HEK293 (cell line): ENCODE measurements around the gene DDX24.
A peak's percentile ranks its signal among the peaks of the same experiment; 100 is the strongest.

Experiments used
- CTCF ChIA-PET: fragments of 350-600 bp; formaldehyde crosslinking; extraction: SDS; loops from one replicate; lab custom pipeline; 2021; ENCODE audit warnings: antibody characterized with exemption; lab: Yijun Ruan, JAX
- POLR2A ChIA-PET: fragments of 300-600 bp; formaldehyde crosslinking; extraction: SDS; loops from one replicate; lab custom pipeline; 2020; ENCODE audit warnings: antibody characterized with exemption, inconsistent platforms; lab: Yijun Ruan, JAX
- H3K27ac ChIP-seq: fragments of 200-500 bp; sonication (Bioruptor generic); 2 replicates; pipeline ENCODE4 v1.5.1; 2014; ENCODE audit warnings: low read depth, low read length, control low read depth, inconsistent platforms; ENCODE audit errors: extremely low read depth
- H3K36me3 ChIP-seq, 2 experiments: fragments of 200-500 bp in 1 of 2; sonication (Bioruptor generic) in 1 of 2; 1 replicate in 1 of 2; 2 replicates in 1 of 2; pipeline ENCODE4 v1.5.1; 2014 to 2017; ENCODE audit warnings: inconsistent platforms in 2 of 2, low read length in 2 of 2; ENCODE audit not compliant: control insufficient read depth in 2 of 2, insufficient read depth in 1 of 2
- H3K4me1 ChIP-seq: fragments of 200-500 bp; sonication (Bioruptor generic); 2 replicates; pipeline ENCODE4 v1.5.1; 2014; ENCODE audit warnings: mild to moderate bottlenecking, low read length, inconsistent platforms; ENCODE audit not compliant: control insufficient read depth, insufficient read depth
- H3K4me3 ChIP-seq: 2 replicates; pipeline ENCODE4 v1.5.1; 2011; ENCODE audit warnings: low read depth, mild to moderate bottlenecking, control low read depth, low read length, moderate library complexity
- H3K9me3 ChIP-seq: fragments of 200-500 bp; sonication (Bioruptor generic); 2 replicates; pipeline ENCODE4 v1.5.1; 2014; ENCODE audit warnings: low read depth, low read length, inconsistent platforms; ENCODE audit not compliant: control insufficient read depth, insufficient read depth
- AEBP2 ChIP-seq: fragments of 450-650 bp; formaldehyde crosslinking; IDR thresholded peaks from 2 replicates; pipeline ENCODE4 v1.5.1; 2016; ENCODE audit warnings: missing biosample characterization, missing genetic modification characterization, borderline replicate concordance
- ATF2 ChIP-seq: fragments of 450-650 bp; formaldehyde crosslinking; IDR thresholded peaks from 2 replicates; pipeline ENCODE4 v1.5.1; 2016; ENCODE audit warnings: missing biosample characterization, missing genetic modification characterization, low read depth
- EGR2 ChIP-seq: fragments of 450-650 bp; formaldehyde crosslinking; IDR thresholded peaks from 2 replicates; pipeline ENCODE4 v1.5.1; 2016; ENCODE audit warnings: low read depth, missing biosample characterization, missing genetic modification characterization
- GLIS1 ChIP-seq: fragments of 450-650 bp; formaldehyde crosslinking; IDR thresholded peaks from 2 replicates; pipeline ENCODE4 v1.5.1; 2016; ENCODE audit warnings: missing biosample characterization, missing genetic modification characterization
- GLIS2 ChIP-seq: fragments of 450-650 bp; formaldehyde crosslinking; IDR thresholded peaks from 2 replicates; pipeline ENCODE4 v1.5.1; 2016; ENCODE audit warnings: missing biosample characterization, missing genetic modification characterization
- MYNN ChIP-seq: fragments of 450-650 bp; formaldehyde crosslinking; IDR thresholded peaks from 2 replicates; pipeline ENCODE4 v1.5.1; 2016; ENCODE audit warnings: missing biosample characterization, missing genetic modification characterization, borderline replicate concordance
- SETDB1 ChIP-seq: IDR thresholded peaks from one replicate; pipeline ENCODE4 v1.6.1; 2017; ENCODE audit warnings: mild to moderate bottlenecking, low read length, moderate library complexity, mixed read lengths; ENCODE audit not compliant: insufficient read length
- SP7 ChIP-seq: fragments of 450-650 bp; formaldehyde crosslinking; IDR thresholded peaks from 2 replicates; pipeline ENCODE4 v1.5.1; 2016; ENCODE audit warnings: missing biosample characterization, missing genetic modification characterization
- WT1 ChIP-seq: fragments of 450-650 bp; formaldehyde crosslinking; IDR thresholded peaks from 2 replicates; pipeline ENCODE4 v1.5.1; 2016; ENCODE audit warnings: missing biosample characterization, missing genetic modification characterization
- ZBTB48 ChIP-seq: fragments of 450-650 bp; formaldehyde crosslinking; IDR thresholded peaks from 2 replicates; pipeline ENCODE4 v1.5.1; 2016; ENCODE audit warnings: missing biosample characterization, missing genetic modification characterization
- ZBTB6 ChIP-seq: fragments of 450-650 bp; formaldehyde crosslinking; IDR thresholded peaks from 2 replicates; pipeline ENCODE4 v1.5.1; 2017; ENCODE audit warnings: missing biosample characterization, missing genetic modification characterization
- ZFP41 ChIP-seq: fragments of 450-650 bp; formaldehyde crosslinking; IDR thresholded peaks from 2 replicates; pipeline ENCODE4 v1.5.1; 2016; ENCODE audit warnings: missing biosample characterization, missing genetic modification characterization, borderline replicate concordance
- ZNF114 ChIP-seq: fragments of 450-650 bp; formaldehyde crosslinking; IDR thresholded peaks from 2 replicates; pipeline ENCODE4 v1.5.0; 2017; ENCODE audit warnings: missing biosample characterization, missing genetic modification characterization
- ZNF169 ChIP-seq: fragments of 450-650 bp; formaldehyde crosslinking; IDR thresholded peaks from 2 replicates; pipeline ENCODE4 v1.5.1; 2016; ENCODE audit warnings: missing biosample characterization, missing genetic modification characterization
- ZNF221 ChIP-seq: fragments of 450-650 bp; formaldehyde crosslinking; IDR thresholded peaks from 2 replicates; pipeline ENCODE4 v1.5.1; 2017; ENCODE audit warnings: missing biosample characterization, missing genetic modification characterization, borderline replicate concordance
- ZNF335 ChIP-seq: fragments of 450-650 bp; formaldehyde crosslinking; conservative IDR thresholded peaks from 2 replicates; pipeline ENCODE4 v1.5.1; 2016; ENCODE audit warnings: missing biosample characterization, missing genetic modification characterization
- ZNF366 ChIP-seq: fragments of 450-650 bp; formaldehyde crosslinking; conservative IDR thresholded peaks from 2 replicates; pipeline ENCODE4 v1.5.1; 2016; ENCODE audit warnings: missing biosample characterization, missing genetic modification characterization
- ZNF404 ChIP-seq: fragments of 450-650 bp; formaldehyde crosslinking; IDR thresholded peaks from 2 replicates; pipeline ENCODE4 v1.5.1; 2017; ENCODE audit warnings: missing biosample characterization, missing genetic modification characterization
- ZNF449 ChIP-seq: fragments of 450-650 bp; formaldehyde crosslinking; IDR thresholded peaks from 2 replicates; pipeline ENCODE4 v1.5.1; 2017; ENCODE audit warnings: missing biosample characterization, mild to moderate bottlenecking, missing genetic modification characterization, moderate library complexity
- ZNF560 ChIP-seq: fragments of 450-650 bp; formaldehyde crosslinking; IDR thresholded peaks from 2 replicates; pipeline ENCODE4 v1.5.1; 2017; ENCODE audit warnings: missing biosample characterization, missing genetic modification characterization, borderline replicate concordance
- ZNF571 ChIP-seq: fragments of 450-650 bp; formaldehyde crosslinking; IDR thresholded peaks from 2 replicates; pipeline ENCODE4 v1.5.0; 2017; ENCODE audit warnings: missing biosample characterization, missing genetic modification characterization
- ZNF600 ChIP-seq: fragments of 450-650 bp; formaldehyde crosslinking; IDR thresholded peaks from 2 replicates; pipeline ENCODE4 v1.5.1; 2016; ENCODE audit warnings: missing biosample characterization, missing genetic modification characterization
- ZNF677 ChIP-seq: fragments of 450-650 bp; IDR thresholded peaks from 2 replicates; pipeline ENCODE4 v1.5.0; 2018; ENCODE audit warnings: missing biosample characterization, mild to moderate bottlenecking, missing genetic modification characterization, moderate library complexity
- ZNF76 ChIP-seq: fragments of 450-650 bp; formaldehyde crosslinking; IDR thresholded peaks from 2 replicates; pipeline ENCODE4; 2016; ENCODE audit warnings: low read depth, missing biosample characterization, missing genetic modification characterization, borderline replicate concordance
- ZSCAN5A ChIP-seq: fragments of 450-650 bp; formaldehyde crosslinking; IDR thresholded peaks from 2 replicates; pipeline ENCODE4 v1.5.1; 2016; ENCODE audit warnings: missing biosample characterization, missing genetic modification characterization

Gene DDX24

GRCh38 chr14:94043111-94043755 is 37.8 kb downstream of the DDX24 start (continued):
- TF ChIP-seq ZNF560 (tag by site-specific recombination) (no peak), ZNF76 (tag by site-specific recombination) (no peak), GLIS2 (no peak), ZFP41 (no peak), ZNF221 (tag by site-specific recombination) (no peak), WT1 (tag by site-specific recombination) (0 out of 2 replicates have a peak, but pooled peaks have one; percentile 44), EGR2 (peak; percentile 4; the same call in 1 of the 2 replicates), ZSCAN5A (tag by site-specific recombination) (no peak), ZNF677 (tag by site-specific recombination) (no peak), SP7 (no peak)

- POLR2A ChIA-PET, result no interaction called here
- CTCF ChIA-PET, result interaction anchor here (1.2 kb wide), 1 partner anchor 94 kb away, joined by 3 read pairs; no protein-coding TSS in a partner anchor
- Histone ChIP-seq H3K9me3 (no peaks in the 10 kb centered on the region), H3K4me1 (no peaks in the 10 kb centered on the region), H3K36me3 (peaks cover 9 to 56% of the 10 kb centered on the region in 2 experiments; a peak in 2 of 3 replicates), H3K4me3 (no peak overlapping the region), H3K27ac (no peak overlapping the region)
- no peak for TF ChIP-seq ZNF366 (tag by site-specific recombination)
- TF ChIP-seq SETDB1, result no peak
- TF ChIP-seq ZNF114, result no peak
- no peak for TF ChIP-seq GLIS1 (tag by site-specific recombination)
- no peak for TF ChIP-seq ATF2 (tag by site-specific recombination)
Measured at GRCh38 chr14:94042433-94043091, 38.4 kb downstream of the DDX24 start.

GRCh38 chr14:94041551-94042346 is 39.3 kb downstream of the DDX24 start:
- Histone ChIP-seq H3K4me3 (no peak overlapping the region), H3K36me3 (peaks cover 5 to 48% of the 10 kb centered on the region in 2 experiments; a peak in 2 of 3 replicates), H3K4me1 (no peaks in the 10 kb centered on the region), H3K27ac (no peak overlapping the region), H3K9me3 (no peaks in the 10 kb centered on the region)
- CTCF ChIA-PET, result no interaction called here
- POLR2A ChIA-PET, result no interaction called here
- no peak for TF ChIP-seq ZBTB6
- TF ChIP-seq ZNF449 (tag by site-specific recombination), result no peak
- TF ChIP-seq MYNN (tag by site-specific recombination), result no peak
- no peak for TF ChIP-seq ZNF571 (tag by site-specific recombination)
- TF ChIP-seq ZNF600 (tag by site-specific recombination), result 0 out of 2 replicates have a peak, but pooled peaks have one; percentile 21
- no peak for TF ChIP-seq AEBP2 (tag by site-specific recombination)
- TF ChIP-seq ZNF335 (tag by site-specific recombination), result no peak
- no peak for TF ChIP-seq ZNF404 (tag by site-specific recombination)
- no peak for TF ChIP-seq ZBTB48
- TF ChIP-seq ZNF169 (tag by site-specific recombination), result 0 out of 2 replicates have a peak, but pooled peaks have one; percentile 43
- TF ChIP-seq ZNF560 (tag by site-specific recombination), result no peak
